ENCODE data around the gene CPN1. TPM values are rescaled to one million over a fixed set of nuclear protein-coding genes. Genes with fewer than 3 reads are reported as not detected.

CPN1 gene
- total and polyA plus RNA-seq, 2 experiments from 2014 or later: 0.32 TPM; not detected in 1

DNA sequence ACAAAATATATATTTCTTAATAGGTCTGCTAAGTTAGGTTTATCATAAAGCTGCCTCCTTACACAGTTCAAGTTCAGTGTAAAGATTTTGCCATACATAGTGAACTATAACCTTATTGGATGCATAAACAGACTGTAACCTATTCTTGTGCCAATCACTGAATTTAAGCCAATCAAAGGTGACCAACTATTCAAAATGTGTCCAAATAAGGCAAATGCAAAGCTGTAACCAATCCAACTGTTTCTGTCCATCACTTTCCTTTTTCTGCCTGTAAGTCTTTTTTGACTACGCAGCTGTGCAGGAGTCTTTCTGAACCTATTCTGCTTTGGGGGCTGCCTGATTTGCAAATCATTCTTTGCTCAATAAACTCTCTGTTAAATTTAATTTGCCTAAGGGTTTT is 60.3 kb downstream of the CPN1 start (continued):
- TF ChIP-seq, protein P1, sequence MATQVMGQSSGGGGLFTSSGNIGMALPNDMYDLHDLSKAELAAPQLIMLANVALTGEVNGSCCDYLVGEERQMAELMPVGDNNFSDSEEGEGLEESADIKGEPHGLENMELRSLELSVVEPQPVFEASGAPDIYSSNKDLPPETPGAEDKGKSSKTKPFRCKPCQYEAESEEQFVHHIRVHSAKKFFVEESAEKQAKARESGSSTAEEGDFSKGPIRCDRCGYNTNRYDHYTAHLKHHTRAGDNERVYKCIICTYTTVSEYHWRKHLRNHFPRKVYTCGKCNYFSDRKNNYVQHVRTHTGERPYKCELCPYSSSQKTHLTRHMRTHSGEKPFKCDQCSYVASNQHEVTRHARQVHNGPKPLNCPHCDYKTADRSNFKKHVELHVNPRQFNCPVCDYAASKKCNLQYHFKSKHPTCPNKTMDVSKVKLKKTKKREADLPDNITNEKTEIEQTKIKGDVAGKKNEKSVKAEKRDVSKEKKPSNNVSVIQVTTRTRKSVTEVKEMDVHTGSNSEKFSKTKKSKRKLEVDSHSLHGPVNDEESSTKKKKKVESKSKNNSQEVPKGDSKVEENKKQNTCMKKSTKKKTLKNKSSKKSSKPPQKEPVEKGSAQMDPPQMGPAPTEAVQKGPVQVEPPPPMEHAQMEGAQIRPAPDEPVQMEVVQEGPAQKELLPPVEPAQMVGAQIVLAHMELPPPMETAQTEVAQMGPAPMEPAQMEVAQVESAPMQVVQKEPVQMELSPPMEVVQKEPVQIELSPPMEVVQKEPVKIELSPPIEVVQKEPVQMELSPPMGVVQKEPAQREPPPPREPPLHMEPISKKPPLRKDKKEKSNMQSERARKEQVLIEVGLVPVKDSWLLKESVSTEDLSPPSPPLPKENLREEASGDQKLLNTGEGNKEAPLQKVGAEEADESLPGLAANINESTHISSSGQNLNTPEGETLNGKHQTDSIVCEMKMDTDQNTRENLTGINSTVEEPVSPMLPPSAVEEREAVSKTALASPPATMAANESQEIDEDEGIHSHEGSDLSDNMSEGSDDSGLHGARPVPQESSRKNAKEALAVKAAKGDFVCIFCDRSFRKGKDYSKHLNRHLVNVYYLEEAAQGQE (IDR thresholded peaks at IDR 0.05; ENCODE audit: unreplicated experiment): no peak
- TF ChIP-seq EZH2 (IDR thresholded peaks at IDR 0.05; ENCODE audit: low read depth, unreplicated experiment) (no peak), ZNF114 (CRISPR knock-in tag; IDR thresholded peaks at IDR 0.05) (no peak), STAT1 (IDR thresholded peaks at IDR 0.05; ENCODE audit: unreplicated experiment) (no peak), EZH2phosphoT487 (IDR thresholded peaks at IDR 0.05; ENCODE audit: unreplicated experiment) (no peak), ETS1 (IDR thresholded peaks at IDR 0.05) (no peak), JUNB (IDR thresholded peaks at IDR 0.05; ENCODE audit: unreplicated experiment) (no peak), ZNF331 (CRISPR knock-in tag; IDR thresholded peaks at IDR 0.05; ENCODE audit: low read depth) (no peak), POLR2AphosphoS5 (IDR thresholded peaks at IDR 0.05; ENCODE audit: low read depth) (no peak), CREB1 (CRISPR knock-in tag; IDR thresholded peaks at IDR 0.05; ENCODE audit: low read depth) (no peak), NANOG (IDR thresholded peaks at IDR 0.05; ENCODE audit: borderline replicate concordance) (no peak)
- TF ChIP-seq, protein P2, sequence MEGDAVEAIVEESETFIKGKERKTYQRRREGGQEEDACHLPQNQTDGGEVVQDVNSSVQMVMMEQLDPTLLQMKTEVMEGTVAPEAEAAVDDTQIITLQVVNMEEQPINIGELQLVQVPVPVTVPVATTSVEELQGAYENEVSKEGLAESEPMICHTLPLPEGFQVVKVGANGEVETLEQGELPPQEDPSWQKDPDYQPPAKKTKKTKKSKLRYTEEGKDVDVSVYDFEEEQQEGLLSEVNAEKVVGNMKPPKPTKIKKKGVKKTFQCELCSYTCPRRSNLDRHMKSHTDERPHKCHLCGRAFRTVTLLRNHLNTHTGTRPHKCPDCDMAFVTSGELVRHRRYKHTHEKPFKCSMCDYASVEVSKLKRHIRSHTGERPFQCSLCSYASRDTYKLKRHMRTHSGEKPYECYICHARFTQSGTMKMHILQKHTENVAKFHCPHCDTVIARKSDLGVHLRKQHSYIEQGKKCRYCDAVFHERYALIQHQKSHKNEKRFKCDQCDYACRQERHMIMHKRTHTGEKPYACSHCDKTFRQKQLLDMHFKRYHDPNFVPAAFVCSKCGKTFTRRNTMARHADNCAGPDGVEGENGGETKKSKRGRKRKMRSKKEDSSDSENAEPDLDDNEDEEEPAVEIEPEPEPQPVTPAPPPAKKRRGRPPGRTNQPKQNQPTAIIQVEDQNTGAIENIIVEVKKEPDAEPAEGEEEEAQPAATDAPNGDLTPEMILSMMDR (conservative IDR thresholded peaks at IDR 0.05; ENCODE audit: low read depth in 2 of 2): no peak

GRCh38 chr10:100020886-100021253 is 60.8 kb downstream of the CPN1 start:
- Mint-ChIP-seq H3K36me3 (ENCODE audit: low read depth) (no peaks in the 10 kb centered on the region), H3K27me3 (ENCODE audit: insufficient read depth, low read depth, poor library complexity) (no peaks in the 10 kb centered on the region), H3K27ac (no peak overlapping the region), H3K4me1 (peaks cover 13% of the 10 kb centered on the region; the same call in 2 of the 3 replicates), H3K9me3 (peaks cover 2% of the 10 kb centered on the region; the same call in 1 of the 3 replicates), H3K4me3 (no peak overlapping the region)
- H2AFZ ChIP-seq: peak overlapping the region; percentile 93; the same call in 1 of the 2 replicates
- DNase-seq (ENCODE audit: low spot score) (peak; percentile 24), ATAC-seq (peak; percentile 59)
- no peaks in the 10 kb centered on the region for H3K79me2 ChIP-seq (replicated peaks; ENCODE audit: insufficient read depth)
- H3K4me3 ChIP-seq: no peak overlapping the region
- H4K20me1 ChIP-seq (replicated peaks; ENCODE audit: insufficient read depth): no peaks in the 10 kb centered on the region
- no peaks in the 10 kb centered on the region for H3K27me3 ChIP-seq (ENCODE audit: insufficient read depth)
- H3K4me1 ChIP-seq (ENCODE audit: insufficient read depth): peaks cover 8% of the 10 kb centered on the region; the same call in 1 of the 2 replicates
- H3K27ac ChIP-seq (ENCODE audit: low read depth): no peak overlapping the region
- H3K9me2 ChIP-seq (ENCODE audit: insufficient read depth): no peaks in the 10 kb centered on the region
- H3F3A ChIP-seq (replicated peaks; ENCODE audit: low read depth): no peaks in the 10 kb centered on the region
- no peak overlapping the region for H3K4me2 ChIP-seq
- no peaks in the 10 kb centered on the region for H3K36me3 ChIP-seq (ENCODE audit: insufficient read depth)
- no peak for TF ChIP-seq POLR2AphosphoS5 (IDR thresholded peaks at IDR 0.05; ENCODE audit: low read depth)
- TF ChIP-seq NANOG (IDR thresholded peaks at IDR 0.05; ENCODE audit: borderline replicate concordance): no peak
- TF ChIP-seq, protein P3, sequence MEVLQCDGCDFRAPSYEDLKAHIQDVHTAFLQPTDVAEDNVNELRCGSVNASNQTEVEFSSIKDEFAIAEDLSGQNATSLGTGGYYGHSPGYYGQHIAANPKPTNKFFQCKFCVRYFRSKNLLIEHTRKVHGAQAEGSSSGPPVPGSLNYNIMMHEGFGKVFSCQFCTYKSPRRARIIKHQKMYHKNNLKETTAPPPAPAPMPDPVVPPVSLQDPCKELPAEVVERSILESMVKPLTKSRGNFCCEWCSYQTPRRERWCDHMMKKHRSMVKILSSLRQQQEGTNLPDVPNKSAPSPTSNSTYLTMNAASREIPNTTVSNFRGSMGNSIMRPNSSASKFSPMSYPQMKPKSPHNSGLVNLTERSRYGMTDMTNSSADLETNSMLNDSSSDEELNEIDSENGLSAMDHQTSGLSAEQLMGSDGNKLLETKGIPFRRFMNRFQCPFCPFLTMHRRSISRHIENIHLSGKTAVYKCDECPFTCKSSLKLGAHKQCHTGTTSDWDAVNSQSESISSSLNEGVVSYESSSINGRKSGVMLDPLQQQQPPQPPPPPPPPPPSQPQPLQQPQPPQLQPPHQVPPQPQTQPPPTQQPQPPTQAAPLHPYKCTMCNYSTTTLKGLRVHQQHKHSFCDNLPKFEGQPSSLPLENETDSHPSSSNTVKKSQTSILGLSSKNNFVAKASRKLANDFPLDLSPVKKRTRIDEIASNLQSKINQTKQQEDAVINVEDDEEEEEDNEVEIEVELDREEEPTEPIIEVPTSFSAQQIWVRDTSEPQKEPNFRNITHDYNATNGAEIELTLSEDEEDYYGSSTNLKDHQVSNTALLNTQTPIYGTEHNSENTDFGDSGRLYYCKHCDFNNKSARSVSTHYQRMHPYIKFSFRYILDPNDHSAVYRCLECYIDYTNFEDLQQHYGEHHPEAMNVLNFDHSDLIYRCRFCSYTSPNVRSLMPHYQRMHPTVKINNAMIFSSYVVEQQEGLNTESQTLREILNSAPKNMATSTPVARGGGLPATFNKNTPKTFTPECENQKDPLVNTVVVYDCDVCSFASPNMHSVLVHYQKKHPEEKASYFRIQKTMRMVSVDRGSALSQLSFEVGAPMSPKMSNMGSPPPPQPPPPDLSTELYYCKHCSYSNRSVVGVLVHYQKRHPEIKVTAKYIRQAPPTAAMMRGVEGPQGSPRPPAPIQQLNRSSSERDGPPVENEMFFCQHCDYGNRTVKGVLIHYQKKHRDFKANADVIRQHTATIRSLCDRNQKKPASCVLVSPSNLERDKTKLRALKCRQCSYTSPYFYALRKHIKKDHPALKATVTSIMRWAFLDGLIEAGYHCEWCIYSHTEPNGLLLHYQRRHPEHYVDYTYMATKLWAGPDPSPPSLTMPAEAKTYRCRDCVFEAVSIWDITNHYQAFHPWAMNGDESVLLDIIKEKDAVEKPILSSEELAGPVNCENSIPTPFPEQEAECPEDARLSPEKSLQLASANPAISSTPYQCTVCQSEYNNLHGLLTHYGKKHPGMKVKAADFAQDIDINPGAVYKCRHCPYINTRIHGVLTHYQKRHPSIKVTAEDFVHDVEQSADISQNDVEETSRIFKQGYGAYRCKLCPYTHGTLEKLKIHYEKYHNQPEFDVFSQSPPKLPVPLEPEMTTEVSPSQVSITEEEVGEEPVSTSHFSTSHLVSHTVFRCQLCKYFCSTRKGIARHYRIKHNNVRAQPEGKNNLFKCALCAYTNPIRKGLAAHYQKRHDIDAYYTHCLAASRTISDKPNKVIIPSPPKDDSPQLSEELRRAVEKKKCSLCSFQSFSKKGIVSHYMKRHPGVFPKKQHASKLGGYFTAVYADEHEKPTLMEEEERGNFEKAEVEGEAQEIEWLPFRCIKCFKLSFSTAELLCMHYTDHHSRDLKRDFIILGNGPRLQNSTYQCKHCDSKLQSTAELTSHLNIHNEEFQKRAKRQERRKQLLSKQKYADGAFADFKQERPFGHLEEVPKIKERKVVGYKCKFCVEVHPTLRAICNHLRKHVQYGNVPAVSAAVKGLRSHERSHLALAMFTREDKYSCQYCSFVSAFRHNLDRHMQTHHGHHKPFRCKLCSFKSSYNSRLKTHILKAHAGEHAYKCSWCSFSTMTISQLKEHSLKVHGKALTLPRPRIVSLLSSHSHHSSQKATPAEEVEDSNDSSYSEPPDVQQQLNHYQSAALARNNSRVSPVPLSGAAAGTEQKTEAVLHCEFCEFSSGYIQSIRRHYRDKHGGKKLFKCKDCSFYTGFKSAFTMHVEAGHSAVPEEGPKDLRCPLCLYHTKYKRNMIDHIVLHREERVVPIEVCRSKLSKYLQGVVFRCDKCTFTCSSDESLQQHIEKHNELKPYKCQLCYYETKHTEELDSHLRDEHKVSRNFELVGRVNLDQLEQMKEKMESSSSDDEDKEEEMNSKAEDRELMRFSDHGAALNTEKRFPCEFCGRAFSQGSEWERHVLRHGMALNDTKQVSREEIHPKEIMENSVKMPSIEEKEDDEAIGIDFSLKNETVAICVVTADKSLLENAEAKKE (CRISPR knock-in tag; IDR thresholded peaks at IDR 0.05): no peak
- no peak for TF ChIP-seq EZH2 (IDR thresholded peaks at IDR 0.05; ENCODE audit: low read depth, unreplicated experiment)
